Left kidney (tissue), 2 donors: Measurements from ENCODE around the gene PDSS2. TPM values are rescaled to one million over a fixed set of nuclear protein-coding genes. Genes with fewer than 3 reads are reported as not detected.
"Not testable (repeated sequence)": the region's sequence is repeated elsewhere in the genome, so short reads cannot be mapped to it uniquely, and the experiment has no call there.

ENCODE experiments used
- DNase-seq: peaks from one replicate; pipeline ENCODE4 v3.0.0-alpha.2; 2013
- polyA plus RNA-seq: library from polyadenylated mRNA; unstranded; fragments of 120-200 nt; gene quantifications from one replicate; pipeline ENCODE4 v1.2.1, GENCODE V29; 2013; ENCODE audit not compliant: insufficient read length

Gene PDSS2
- polyA plus RNA-seq, 1 donor, result 18.4 TPM

GRCh38 chr6:107161521-107161920 lies 297.8 kb downstream of the PDSS2 start:
- no peak for DNase-seq

DNA sequence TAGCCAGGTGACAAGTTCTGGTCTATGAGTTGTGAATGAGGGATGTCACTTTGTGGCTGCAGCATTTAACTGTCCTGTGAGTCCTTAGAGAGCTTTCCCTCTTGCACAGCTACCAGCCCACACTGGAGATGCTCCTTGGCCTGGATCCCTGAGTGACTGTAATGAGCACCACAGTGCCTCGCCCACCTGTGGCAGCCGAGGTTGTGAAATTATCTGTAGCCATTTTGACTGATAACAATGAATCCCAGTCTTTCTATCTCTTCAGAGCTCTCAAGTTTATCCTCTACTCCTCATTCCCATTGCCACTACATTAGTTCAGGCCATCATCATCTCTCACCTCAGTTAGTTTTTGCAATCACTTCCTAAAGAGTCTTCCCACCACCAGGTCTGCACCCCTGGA lies 302.7 kb downstream of the PDSS2 start:
- DNase-seq, result no peak

DNA sequence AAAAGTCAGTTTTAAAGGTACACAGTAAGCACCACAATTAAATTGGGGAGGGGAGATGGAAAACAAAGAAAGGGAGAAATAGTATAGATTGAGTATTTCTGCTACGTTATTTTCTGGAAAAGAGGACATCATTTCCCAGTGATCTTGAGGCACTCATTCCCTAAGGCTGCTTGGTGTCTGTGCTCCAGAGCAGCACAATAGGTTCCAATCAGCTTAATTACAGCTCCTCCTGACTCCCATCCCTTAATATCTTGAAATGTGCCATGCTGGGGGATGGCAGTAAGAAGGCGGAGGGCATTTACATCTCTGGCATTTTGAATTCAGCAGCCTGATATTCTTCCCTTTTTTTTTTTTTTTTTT lies 304.6 kb downstream of the PDSS2 start:
- DNase-seq, result no peak

- DNase-seq, result peak; percentile 70
These were observed 305.1 kb downstream of the PDSS2 start for GRCh38 chr6:107154131-107154800.

DNA sequence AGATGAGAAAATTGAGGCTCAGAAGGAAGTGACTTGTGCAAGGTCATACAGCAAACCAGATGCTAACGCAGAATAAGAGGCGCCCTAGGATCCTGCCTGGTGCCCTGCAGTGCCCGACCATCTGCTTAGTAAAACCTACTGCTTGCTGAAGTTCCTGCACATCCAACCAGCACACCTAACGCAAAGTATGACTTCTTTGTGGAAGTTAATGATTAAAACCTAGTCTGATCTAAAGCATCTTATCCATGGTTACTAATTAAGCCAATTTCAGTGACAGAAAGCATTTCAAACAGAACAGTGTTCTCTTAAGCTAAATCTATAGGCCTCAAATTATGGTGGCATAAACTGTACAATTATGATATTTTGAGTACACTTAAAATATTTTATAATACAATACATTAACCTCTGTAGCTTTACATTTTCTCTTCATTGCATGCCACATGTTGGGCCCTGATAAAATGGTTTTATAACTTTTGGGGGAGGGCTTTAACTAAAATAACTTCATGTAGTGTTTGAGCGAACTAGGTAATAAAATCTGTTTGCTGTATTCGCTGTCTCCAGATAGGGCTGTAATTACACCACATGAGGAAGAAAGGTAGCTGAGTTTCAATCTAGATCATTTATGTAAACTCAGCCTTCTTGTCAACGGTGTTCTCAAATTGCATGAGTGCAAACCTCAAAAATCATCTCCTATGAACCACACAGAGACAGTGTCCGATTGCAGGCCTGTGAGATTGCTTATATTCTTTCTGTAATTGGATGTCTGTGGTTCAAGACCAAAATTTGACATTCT lies 306.5 kb downstream of the PDSS2 start:
- no peak for DNase-seq

GRCh38 chr6:107144666-107145065 lies 314.7 kb downstream of the PDSS2 start:
- DNase-seq, result no peak

- DNase-seq, result no peak
These were observed 315.4 kb downstream of the PDSS2 start for GRCh38 chr6:107144014-107144413.

DNA sequence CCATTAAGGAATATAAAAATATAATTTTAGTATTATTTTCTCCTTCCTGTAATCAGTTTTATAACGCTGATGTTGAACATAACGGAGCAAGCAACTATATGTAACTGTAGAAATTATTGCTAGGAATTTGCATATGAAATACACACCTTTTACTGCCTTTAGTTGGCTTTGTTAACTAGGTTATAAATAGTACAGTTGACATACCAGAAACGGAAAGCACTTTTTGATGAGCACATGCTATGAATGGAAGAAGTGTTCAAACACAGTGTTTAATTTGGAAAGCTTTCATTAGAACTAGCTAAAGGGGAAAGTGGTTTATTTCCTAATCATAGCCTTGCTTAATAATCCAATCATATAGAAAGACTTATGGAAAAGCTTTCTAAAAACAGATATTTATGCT lies 318.8 kb downstream of the PDSS2 start:
- DNase-seq, result no peak

GRCh38 chr6:107136324-107136723 lies 323.0 kb downstream of the PDSS2 start:
- DNase-seq, result not testable (repeated sequence)

DNA sequence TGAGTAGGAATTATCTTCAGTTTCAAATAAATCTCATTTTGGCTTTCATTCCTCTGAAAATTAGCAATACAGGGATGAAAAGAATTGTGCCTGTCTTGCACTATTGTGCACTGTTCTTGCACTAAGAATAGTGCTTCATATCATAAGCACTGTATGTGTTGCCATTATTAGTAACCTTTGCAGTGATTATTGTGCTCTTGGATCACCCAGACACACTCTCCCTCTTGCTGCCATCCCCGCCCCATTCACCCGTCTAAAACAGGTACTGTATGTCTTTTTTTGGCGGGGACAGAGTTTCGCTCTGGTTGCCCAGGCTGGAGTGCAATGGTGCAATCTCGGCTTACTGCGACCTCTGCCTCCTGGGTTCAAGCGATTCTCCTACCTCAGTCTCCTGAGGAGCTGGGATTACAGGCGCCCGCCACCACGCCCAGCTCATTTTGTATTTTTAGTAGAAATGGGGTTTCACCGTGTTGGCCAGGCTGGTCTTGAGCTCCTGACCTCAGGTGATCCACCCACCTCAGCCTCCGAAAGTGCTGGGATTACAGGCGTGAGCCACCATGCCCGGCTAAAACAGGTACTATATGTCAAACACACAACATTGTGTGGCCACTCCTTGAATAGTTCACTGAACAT lies 324.2 kb downstream of the PDSS2 start:
- not testable (repeated sequence) for DNase-seq

DNA sequence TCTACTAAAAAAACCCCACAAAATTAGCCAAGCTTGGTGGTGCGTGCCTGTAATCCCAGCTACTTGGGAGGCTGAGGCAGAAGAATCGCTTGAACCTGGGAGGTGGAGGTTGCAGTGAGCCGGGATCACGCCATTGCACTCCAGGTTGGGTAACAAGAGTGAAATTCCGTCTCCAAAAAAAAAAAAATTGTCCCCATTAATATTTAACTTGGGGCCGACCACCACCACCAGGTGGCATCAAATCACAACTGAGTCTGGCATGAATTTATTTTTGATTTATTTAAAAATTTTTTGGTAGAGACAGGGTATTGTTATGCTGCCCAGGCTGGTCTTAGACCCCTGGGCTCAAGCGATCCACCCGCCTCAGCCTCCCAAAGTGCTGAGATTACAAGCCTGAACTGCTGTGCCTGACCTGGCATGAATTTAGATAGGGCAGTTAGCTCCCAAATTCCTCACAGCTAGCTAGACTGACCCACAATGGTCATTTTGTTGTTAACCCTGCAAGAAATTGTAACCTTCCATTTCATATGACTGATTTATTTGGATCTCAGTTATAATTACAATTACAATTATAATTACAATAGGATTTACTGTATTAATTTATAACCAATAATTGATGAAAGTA lies 326.9 kb downstream of the PDSS2 start:
- DNase-seq, result no peak

DNA sequence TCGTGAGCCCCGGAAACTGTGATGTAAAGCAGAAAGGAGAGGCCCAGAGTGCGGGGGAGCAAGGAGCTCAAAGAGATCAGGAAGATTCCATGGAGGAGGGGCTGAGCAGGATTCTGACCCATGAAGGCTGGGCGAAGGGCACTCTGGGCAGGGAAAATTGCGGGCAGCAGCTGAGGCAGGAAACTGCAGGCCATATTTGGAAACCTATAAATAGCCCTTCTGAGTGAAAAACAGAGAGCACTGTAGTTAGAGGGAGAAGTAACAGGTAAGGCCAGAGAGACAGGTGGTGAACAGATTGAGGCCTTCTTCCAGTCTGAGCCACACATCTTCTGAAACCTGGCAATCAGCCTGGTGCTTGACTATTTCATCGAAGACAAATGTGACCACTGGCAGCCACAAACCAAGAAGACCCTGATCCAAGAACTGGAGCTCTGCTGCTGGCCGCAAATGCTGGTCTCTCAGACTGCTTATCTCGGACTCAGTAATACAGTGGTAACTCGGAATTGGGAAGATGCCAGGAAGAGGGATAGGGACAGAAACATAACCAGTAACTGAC lies 329.9 kb downstream of the PDSS2 start:
- no peak for DNase-seq

DNA sequence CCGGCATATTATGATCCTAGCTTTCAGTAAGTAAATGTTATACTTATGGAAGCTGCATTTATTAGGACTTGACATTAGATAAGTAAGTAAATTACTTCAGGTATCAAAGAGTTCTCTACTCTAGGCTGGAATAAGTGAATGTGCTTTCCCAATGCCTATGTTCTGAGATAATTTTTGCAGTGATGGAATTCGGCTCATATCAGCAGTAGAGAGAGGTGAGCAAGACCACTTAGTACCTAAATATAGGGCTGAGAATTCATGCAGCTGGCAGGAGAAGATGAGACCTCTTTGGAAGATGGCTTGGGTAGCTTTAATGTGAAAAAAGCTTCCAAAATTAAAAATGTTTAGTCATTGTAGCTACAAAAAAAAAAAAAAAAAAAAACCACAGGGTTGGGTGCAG lies 330.8 kb downstream of the PDSS2 start:
- DNase-seq, result no peak

DNA sequence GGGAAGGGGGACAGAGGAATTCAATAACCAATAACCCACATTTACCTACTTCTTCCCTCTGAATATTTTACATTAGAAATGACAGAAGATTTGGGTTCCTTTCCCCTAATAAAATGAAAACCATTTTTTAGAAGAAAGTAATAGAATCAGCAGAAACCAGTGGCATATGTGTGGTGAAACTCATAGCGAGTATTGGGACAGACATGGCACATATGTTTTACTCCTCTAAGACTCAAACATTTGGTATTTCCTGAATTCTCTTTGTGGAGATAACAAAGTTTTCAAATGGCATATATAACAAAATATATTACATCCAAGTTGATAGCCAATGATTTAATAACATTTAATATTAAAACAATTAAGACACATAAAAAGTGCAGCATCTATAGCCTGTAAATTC lies 331.2 kb downstream of the PDSS2 start:
- no peak for DNase-seq

DNA sequence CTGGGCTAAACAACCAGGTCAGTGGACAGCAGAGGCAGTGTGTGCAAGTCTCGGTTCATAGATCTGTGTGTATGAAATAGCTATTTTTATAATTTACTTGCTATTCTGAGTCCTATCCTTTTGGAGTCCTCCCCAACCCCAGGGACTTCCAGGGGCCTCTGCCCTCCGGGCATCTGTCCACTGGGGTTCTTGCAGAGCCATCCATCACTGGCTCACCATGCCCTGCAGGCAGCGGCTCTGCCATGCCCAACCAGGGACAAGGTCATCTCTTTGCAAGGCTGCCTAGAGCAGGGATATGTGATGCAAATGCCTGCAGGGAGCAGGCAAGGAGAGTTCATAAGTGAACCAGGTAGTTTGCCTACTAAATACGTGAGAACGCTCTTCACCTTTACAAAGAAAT lies 333.6 kb downstream of the PDSS2 start:
- DNase-seq, result no peak

DNA sequence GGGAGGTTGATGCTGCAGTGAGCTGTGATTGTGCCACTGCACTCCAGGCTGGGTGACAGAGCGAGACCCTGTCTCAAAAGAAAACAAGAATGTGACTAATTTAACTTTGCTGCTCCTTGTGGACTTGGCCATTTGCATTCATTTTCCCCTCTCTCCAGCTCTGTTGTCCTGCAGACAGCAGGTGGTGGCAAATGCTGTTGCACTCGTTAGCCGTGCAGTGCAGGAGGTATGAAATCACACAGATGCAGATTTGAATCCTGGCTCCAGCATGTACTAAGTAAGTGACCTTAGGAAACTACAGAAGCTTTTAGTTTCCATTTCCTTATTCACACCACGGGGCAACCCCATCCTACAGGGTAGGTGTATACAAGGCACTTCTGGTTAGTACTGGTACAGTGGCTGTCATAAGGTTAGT lies 334.4 kb downstream of the PDSS2 start:
- DNase-seq, result no peak

GRCh38 chr6:107123501-107123900 lies 335.9 kb downstream of the PDSS2 start:
- DNase-seq, result no peak

GRCh38 chr6:107122748-107123147 lies 336.6 kb downstream of the PDSS2 start:
- no peak for DNase-seq

DNA sequence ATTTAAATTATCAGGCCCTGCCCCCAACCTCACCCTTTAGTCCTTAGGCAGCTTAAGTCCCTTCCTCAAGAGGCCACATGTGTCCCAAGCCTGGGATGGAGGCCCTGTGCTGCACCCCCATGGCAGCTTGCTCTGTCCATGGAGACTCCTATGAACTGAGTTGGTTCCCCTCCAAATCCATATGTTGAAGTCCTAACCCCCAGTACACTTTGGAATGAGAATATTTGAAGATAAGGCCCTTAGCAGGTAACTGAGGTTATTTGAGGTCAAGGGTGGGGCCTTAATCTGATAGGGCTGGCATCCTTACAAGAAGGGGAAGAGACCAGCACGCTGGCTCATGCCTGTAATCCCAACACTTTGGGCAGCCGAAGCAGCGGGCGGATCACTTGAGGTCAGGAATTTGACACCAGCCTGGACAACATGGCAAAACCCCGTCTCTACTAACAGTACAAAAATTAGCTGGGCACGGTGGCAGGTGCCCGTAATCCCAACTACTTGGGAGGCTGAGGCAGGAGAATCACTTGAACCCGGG lies 337.3 kb downstream of the PDSS2 start:
- no peak for DNase-seq

GRCh38 chr6:107121266-107121665 lies 338.1 kb downstream of the PDSS2 start:
- DNase-seq, result no peak

- no peak for DNase-seq
These were observed 339.0 kb downstream of the PDSS2 start for GRCh38 chr6:107120404-107120803.

- no peak for DNase-seq
These were observed 340.4 kb downstream of the PDSS2 start for GRCh38 chr6:107118976-107119375.
